ENCODE measurements around the gene SOAT1. TPM values are rescaled to one million over a fixed set of nuclear protein-coding genes. Genes with fewer than 3 reads are reported as not detected.

SOAT1 gene
- total and polyA plus RNA-seq, 7 experiments from 2014 or later, result 40.6 to 77.7 (median 48.1) TPM

- peak overlapping the region in 2 of 9 donors; percentile 4 to 11 for H3K27ac Mint-ChIP-seq
- ChIA-PET POLR2A (interaction anchor here (0.6 kb wide), 1 partner anchor 145 kb away, joined by 3 read pairs; no protein-coding TSS in a partner anchor), CTCF (interaction anchor here (0.6 to 4.3 kb wide), 9 partner anchors 66 to 830 kb away, joined by 3 to 20 read pairs (median 3); partner anchors contain the start of gene TOR3A)
- peaks cover 5 to 8% of the 10 kb centered on the region in 2 donors for H3K4me1 ChIP-seq (ENCODE audit: control insufficient read depth in 2 of 2, insufficient read depth in 2 of 2, low read length in 2 of 2)
- H3K4me3 Mint-ChIP-seq, result no peak overlapping the region
- H3K36me3 Mint-ChIP-seq, result no peaks in the 10 kb centered on the region
- intact Hi-C loops (cut with micrococcal nuclease), result loop anchor here (1.0 to 10.0 kb wide), 12 partner anchors 29 to 1132 kb away; partner anchors contain the start of genes QSOX1 (in 2 of the 2) and ACBD6 (in 1 of the 2)
- no peaks in the 10 kb centered on the region for H3K36me3 ChIP-seq (ENCODE audit: control insufficient read depth in 2 of 3, insufficient read depth in 3 of 3, low read length in 3 of 3)
- ATAC-seq, result peak; percentile 34
- H3K27me3 ChIP-seq (ENCODE audit: control insufficient read depth in 2 of 2, insufficient read depth in 2 of 2, low read length in 2 of 2), result no peaks in the 10 kb centered on the region
- H3K9me3 Mint-ChIP-seq, result peaks cover 0 to 4% (median 0%) of the 10 kb centered on the region in 11 donors
- no peaks in the 10 kb centered on the region for H3K9me3 ChIP-seq (ENCODE audit: control insufficient read depth in 2 of 3, low read length in 3 of 3)
- H3K27ac ChIP-seq (ENCODE audit: low read depth, low read length), result no peak overlapping the region
- H3K4me1 Mint-ChIP-seq, result peaks cover 4 to 21% (median 14%) of the 10 kb centered on the region in 7 donors
- H3K27me3 Mint-ChIP-seq, result peaks cover 0 to 22% (median 0%) of the 10 kb centered on the region in 5 donors
- H3K4me3 ChIP-seq (ENCODE audit: low read length), result no peak overlapping the region
- DNase-seq, result peak in 7 of 9 donors; percentile 37 to 74 (median 65)
Measured at GRCh38 chr1:179369751-179370341, 76.2 kb downstream of the SOAT1 start.

GRCh38 chr1:179372160-179372559 lies 78.6 kb downstream of the SOAT1 start:
- intact Hi-C loops (cut with micrococcal nuclease), result no loop called here
- ATAC-seq (no peak), DNase-seq (no peak)
- ChIA-PET POLR2A (no interaction called here), CTCF (interaction anchor here (1.5 kb wide), 1 partner anchor 329 kb away, joined by 3 read pairs; no protein-coding TSS in a partner anchor)
- no peaks in the 10 kb centered on the region for H3K36me3 Mint-ChIP-seq
- peaks cover 0 to 22% (median 0%) of the 10 kb centered on the region in 5 donors for H3K27me3 Mint-ChIP-seq
- Histone ChIP-seq H3K4me1 (ENCODE audit: control insufficient read depth in 2 of 2, insufficient read depth in 2 of 2, low read length in 2 of 2) (no peaks in the 10 kb centered on the region), H3K36me3 (ENCODE audit: control insufficient read depth in 2 of 3, insufficient read depth in 3 of 3, low read length in 3 of 3) (no peaks in the 10 kb centered on the region), H3K9me3 (ENCODE audit: control insufficient read depth in 2 of 3, low read length in 3 of 3) (no peaks in the 10 kb centered on the region), H3K4me3 (ENCODE audit: low read length) (no peak overlapping the region), H3K27ac (ENCODE audit: low read depth, low read length) (no peak overlapping the region), H3K27me3 (ENCODE audit: control insufficient read depth in 2 of 2, insufficient read depth in 2 of 2, low read length in 2 of 2) (no peaks in the 10 kb centered on the region)
- no peak overlapping the region for H3K4me3 Mint-ChIP-seq
- no peak overlapping the region for H3K27ac Mint-ChIP-seq
- no peaks in the 10 kb centered on the region for H3K9me3 Mint-ChIP-seq
- H3K4me1 Mint-ChIP-seq, result peaks cover 0 to 9% (median 0%) of the 10 kb centered on the region in 7 donors

- H3K36me3 Mint-ChIP-seq, result no peaks in the 10 kb centered on the region
- H3K9me3 Mint-ChIP-seq, result no peaks in the 10 kb centered on the region
- intact Hi-C loops (cut with micrococcal nuclease), result no loop called here
- no peaks in the 10 kb centered on the region for H3K4me1 Mint-ChIP-seq
- H3K4me1 ChIP-seq (ENCODE audit: control insufficient read depth in 2 of 2, insufficient read depth in 2 of 2, low read length in 2 of 2), result no peaks in the 10 kb centered on the region
- no peaks in the 10 kb centered on the region for H3K9me3 ChIP-seq (ENCODE audit: control insufficient read depth in 2 of 3, low read length in 3 of 3)
- ChIA-PET POLR2A (no interaction called here), CTCF (no interaction called here)
- no peak overlapping the region for H3K27ac Mint-ChIP-seq
- ATAC-seq, result no peak
- no peak overlapping the region for H3K4me3 ChIP-seq (ENCODE audit: low read length)
- H3K27ac ChIP-seq (ENCODE audit: low read depth, low read length), result no peak overlapping the region
- H3K27me3 ChIP-seq (ENCODE audit: control insufficient read depth in 2 of 2, insufficient read depth in 2 of 2, low read length in 2 of 2), result no peaks in the 10 kb centered on the region
- DNase-seq, result no peak
- H3K36me3 ChIP-seq (ENCODE audit: control insufficient read depth in 2 of 3, insufficient read depth in 3 of 3, low read length in 3 of 3), result no peaks in the 10 kb centered on the region
- no peak overlapping the region for H3K4me3 Mint-ChIP-seq
- H3K27me3 Mint-ChIP-seq, result peaks cover 0 to 9% (median 0%) of the 10 kb centered on the region in 5 donors
Measured at GRCh38 chr1:179376223-179376622, 82.6 kb downstream of the SOAT1 start.

GRCh38 chr1:179380299-179380698 lies 86.7 kb downstream of the SOAT1 start:
- no peaks in the 10 kb centered on the region for H3K36me3 Mint-ChIP-seq
- no peaks in the 10 kb centered on the region for H3K27me3 Mint-ChIP-seq
- ChIA-PET CTCF (no interaction called here), POLR2A (no interaction called here)
- H3K4me1 Mint-ChIP-seq, result no peaks in the 10 kb centered on the region
- ATAC-seq (no peak), DNase-seq (no peak)
- no peak overlapping the region for H3K27ac ChIP-seq (ENCODE audit: low read depth, low read length)
- no peaks in the 10 kb centered on the region for H3K9me3 ChIP-seq (ENCODE audit: control insufficient read depth in 2 of 3, low read length in 3 of 3)
- H3K4me3 ChIP-seq (ENCODE audit: low read length), result no peak overlapping the region
- H3K4me3 Mint-ChIP-seq, result no peak overlapping the region
- H3K27me3 ChIP-seq (ENCODE audit: control insufficient read depth in 2 of 2, insufficient read depth in 2 of 2, low read length in 2 of 2), result no peaks in the 10 kb centered on the region
- H3K9me3 Mint-ChIP-seq, result no peaks in the 10 kb centered on the region
- no peak overlapping the region for H3K27ac Mint-ChIP-seq
- H3K4me1 ChIP-seq (ENCODE audit: control insufficient read depth in 2 of 2, insufficient read depth in 2 of 2, low read length in 2 of 2), result no peaks in the 10 kb centered on the region
- H3K36me3 ChIP-seq (ENCODE audit: control insufficient read depth in 2 of 3, insufficient read depth in 3 of 3, low read length in 3 of 3), result no peaks in the 10 kb centered on the region
- intact Hi-C loops (cut with micrococcal nuclease), result no loop called here

GRCh38 chr1:179384027-179384426 lies 90.4 kb downstream of the SOAT1 start:
- no peaks in the 10 kb centered on the region for H3K36me3 Mint-ChIP-seq
- H3K4me1 Mint-ChIP-seq, result no peaks in the 10 kb centered on the region
- no peaks in the 10 kb centered on the region for H3K9me3 Mint-ChIP-seq
- ChIA-PET POLR2A (no interaction called here), CTCF (no interaction called here)
- Histone ChIP-seq H3K4me3 (ENCODE audit: low read length) (no peak overlapping the region), H3K27me3 (ENCODE audit: control insufficient read depth in 2 of 2, insufficient read depth in 2 of 2, low read length in 2 of 2) (no peaks in the 10 kb centered on the region), H3K4me1 (ENCODE audit: control insufficient read depth in 2 of 2, insufficient read depth in 2 of 2, low read length in 2 of 2) (no peaks in the 10 kb centered on the region), H3K27ac (ENCODE audit: low read depth, low read length) (no peak overlapping the region), H3K36me3 (ENCODE audit: control insufficient read depth in 2 of 3, insufficient read depth in 3 of 3, low read length in 3 of 3) (no peaks in the 10 kb centered on the region), H3K9me3 (ENCODE audit: control insufficient read depth in 2 of 3, low read length in 3 of 3) (no peaks in the 10 kb centered on the region)
- ATAC-seq (no peak), DNase-seq (no peak)
- H3K27ac Mint-ChIP-seq, result no peak overlapping the region
- intact Hi-C loops (cut with micrococcal nuclease), result no loop called here
- no peaks in the 10 kb centered on the region for H3K27me3 Mint-ChIP-seq
- no peak overlapping the region for H3K4me3 Mint-ChIP-seq

- intact Hi-C loops (cut with micrococcal nuclease), result no loop called here
- Mint-ChIP-seq H3K27ac (no peak overlapping the region), H3K9me3 (no peaks in the 10 kb centered on the region), H3K27me3 (peaks cover 0 to 5% (median 0%) of the 10 kb centered on the region in 5 donors), H3K4me1 (no peaks in the 10 kb centered on the region), H3K36me3 (no peaks in the 10 kb centered on the region), H3K4me3 (no peak overlapping the region)
- Histone ChIP-seq H3K36me3 (ENCODE audit: control insufficient read depth in 2 of 3, insufficient read depth in 3 of 3, low read length in 3 of 3) (no peaks in the 10 kb centered on the region), H3K27ac (ENCODE audit: low read depth, low read length) (no peak overlapping the region), H3K4me3 (ENCODE audit: low read length) (no peak overlapping the region), H3K9me3 (ENCODE audit: control insufficient read depth in 2 of 3, low read length in 3 of 3) (no peaks in the 10 kb centered on the region), H3K27me3 (ENCODE audit: control insufficient read depth in 2 of 2, insufficient read depth in 2 of 2, low read length in 2 of 2) (no peaks in the 10 kb centered on the region), H3K4me1 (ENCODE audit: control insufficient read depth in 2 of 2, insufficient read depth in 2 of 2, low read length in 2 of 2) (no peaks in the 10 kb centered on the region)
- ATAC-seq (no peak), DNase-seq (no peak)
- POLR2A ChIA-PET, result no interaction called here
- CTCF ChIA-PET, result no interaction called here
Measured at GRCh38 chr1:179385510-179385909, 91.9 kb downstream of the SOAT1 start.

GRCh38 chr1:179393721-179394120 lies 100.1 kb downstream of the SOAT1 start:
- no peaks in the 10 kb centered on the region for H3K4me1 ChIP-seq (ENCODE audit: control insufficient read depth in 2 of 2, insufficient read depth in 2 of 2, low read length in 2 of 2)
- H3K4me1 Mint-ChIP-seq, result no peaks in the 10 kb centered on the region
- no peaks in the 10 kb centered on the region for H3K36me3 ChIP-seq (ENCODE audit: control insufficient read depth in 2 of 3, insufficient read depth in 3 of 3, low read length in 3 of 3)
- no peak overlapping the region for H3K27ac Mint-ChIP-seq
- peaks cover 4 to 18% (median 14%) of the 10 kb centered on the region in 5 donors for H3K36me3 Mint-ChIP-seq
- intact Hi-C loops (cut with micrococcal nuclease), result no loop called here
- H3K27me3 Mint-ChIP-seq, result peaks cover 0 to 20% (median 13%) of the 10 kb centered on the region in 5 donors
- no peak overlapping the region for H3K4me3 Mint-ChIP-seq
- H3K9me3 Mint-ChIP-seq, result peaks cover 0 to 34% (median 14%) of the 10 kb centered on the region in 11 donors
- DNase-seq (no peak), ATAC-seq (no peak)
- CTCF ChIA-PET, result no interaction called here
- no peaks in the 10 kb centered on the region for H3K27me3 ChIP-seq (ENCODE audit: control insufficient read depth in 2 of 2, insufficient read depth in 2 of 2, low read length in 2 of 2)
- H3K4me3 ChIP-seq (ENCODE audit: low read length), result no peak overlapping the region
- no peak overlapping the region for H3K27ac ChIP-seq (ENCODE audit: low read depth, low read length)
- POLR2A ChIA-PET, result no interaction called here
- no peaks in the 10 kb centered on the region for H3K9me3 ChIP-seq (ENCODE audit: control insufficient read depth in 2 of 3, low read length in 3 of 3)
